Panc1 (cell line): ENCODE measurements around the gene CTCFL. TPM values are rescaled to one million over a fixed set of nuclear protein-coding genes. Genes with fewer than 3 reads are reported as not detected.

Source experiments
- ATAC-seq: fragments of 200-7000 bp; cut with Tn5 transposase; 2 replicates; pipeline ENCODE4 v1.9.1; 2020; ENCODE audit warnings: mild to moderate bottlenecking, moderate library complexity
- BruUV-seq: library from RNA; stranded (reverse); fragments of 400-500 nt; replicated peaks from 2 replicates; lab custom pipeline; 2021; lab: Mats Ljungman, UMichigan
- CTCF ChIA-PET: fragments of 300-600 bp; sonication (Branson Sonifier 250); formaldehyde crosslinking; loops from one replicate; lab custom pipeline; 2022; ENCODE audit warnings: antibody characterized with exemption; lab: Charles Lee
- POLR2A ChIA-PET: fragments of 300-600 bp; sonication (Branson Sonifier 250); formaldehyde crosslinking; loops from one replicate; lab custom pipeline; 2022; ENCODE audit warnings: antibody characterized with exemption; lab: Charles Lee
- DNase-seq: peaks from one replicate; pipeline ENCODE4 v3.0.0-alpha.2; 2010; ENCODE audit warnings: low read depth, low spot score
- H3K27ac ChIP-seq: 2 replicates; pipeline ENCODE4 v1.5.1; 2011; ENCODE audit warnings: mild to moderate bottlenecking, low read length, inconsistent platforms
- H3K27me3 ChIP-seq: fragments of 200-500 bp; sonication (Bioruptor generic); 2 replicates; pipeline ENCODE4 v1.6.0; 2014; ENCODE audit warnings: low read length, inconsistent platforms; ENCODE audit not compliant: control insufficient read depth, insufficient read depth
- H3K36me3 ChIP-seq: fragments of 200-500 bp; sonication (Bioruptor generic); 2 replicates; pipeline ENCODE4 v1.5.1; 2014; ENCODE audit warnings: inconsistent platforms, mild to moderate bottlenecking, low read length, moderate library complexity; ENCODE audit not compliant: control insufficient read depth, insufficient read depth
- H3K4me1 ChIP-seq: 2 replicates; pipeline ENCODE4 v1.5.1; 2011; ENCODE audit warnings: inconsistent platforms, mild to moderate bottlenecking, low read length, moderate library complexity; ENCODE audit not compliant: control insufficient read depth, insufficient read depth
- H3K4me3 ChIP-seq, 2 experiments: 2 replicates each; pipeline ENCODE4 v1.5.1; 2011 to 2012; ENCODE audit warnings: low read depth in 2 of 2, low read length in 2 of 2, mild to moderate bottlenecking in 2 of 2, inconsistent platforms in 1 of 2, moderate library complexity in 1 of 2
- H3K9me3 ChIP-seq: fragments of 200-500 bp; sonication (Bioruptor generic); 2 replicates; pipeline ENCODE4 v1.5.1; 2014; ENCODE audit warnings: low read depth, mild to moderate bottlenecking, inconsistent platforms, low read length, moderate library complexity; ENCODE audit not compliant: control insufficient read depth, insufficient read depth
- POLR2AphosphoS5 ChIP-seq: IDR thresholded peaks from 2 replicates; pipeline ENCODE4 v1.6.1; 2012; ENCODE audit warnings: mild to moderate bottlenecking, low read depth, low read length, moderate library complexity
- SIN3A ChIP-seq: IDR thresholded peaks from 2 replicates; pipeline ENCODE4 v1.6.1; 2012; ENCODE audit warnings: low read depth, mild to moderate bottlenecking, low read length, moderate library complexity, borderline replicate concordance; ENCODE audit not compliant: insufficient read depth
- TCF7L2 ChIP-seq: IDR thresholded peaks from 2 replicates; pipeline ENCODE4 v1.6.1; 2011; ENCODE audit warnings: mild to moderate bottlenecking, low read depth, low read length, inconsistent platforms
- in situ Hi-C: cut with HindIII; loops from 2 replicates; pipeline ENCODE4 v1.10.0; 2016; ENCODE audit warnings: low sequenced_read_pairs, low pct_unique_long_range_greater_than_20kb
- intact Hi-C: fragments of 100-400 bp; cut with micrococcal nuclease; formaldehyde crosslinking; loops from one replicate; pipeline ENCODE4 v1.10.0; 2022; ENCODE audit not compliant: unreplicated experiment
- total RNA-seq: library from RNA; stranded (reverse); gene quantifications from one replicate; pipeline ENCODE4 v1.2.1, GENCODE V29; 2021; ENCODE audit not compliant: unreplicated experiment
- TF ChIP-seq, protein P1 (sequence below), 2 experiments: IDR thresholded peaks; 2 replicates each; pipeline ENCODE4 v1.6.1; 2011 to 2012; ENCODE audit warnings: low read depth in 2 of 2, control low read depth in 1 of 2, low read length in 1 of 2, mild to moderate bottlenecking in 1 of 2, moderate library complexity in 1 of 2; ENCODE audit not compliant: insufficient read depth in 1 of 2
- TF ChIP-seq, protein P2 (sequence below): fragments of 450-650 bp; IDR thresholded peaks from 2 replicates; pipeline ENCODE4 v1.5.1; 2017; ENCODE audit warnings: mild to moderate bottlenecking

The CTCFL gene
- total RNA-seq, 1 experiment from 2014 or later: 0.05 TPM

DNA sequence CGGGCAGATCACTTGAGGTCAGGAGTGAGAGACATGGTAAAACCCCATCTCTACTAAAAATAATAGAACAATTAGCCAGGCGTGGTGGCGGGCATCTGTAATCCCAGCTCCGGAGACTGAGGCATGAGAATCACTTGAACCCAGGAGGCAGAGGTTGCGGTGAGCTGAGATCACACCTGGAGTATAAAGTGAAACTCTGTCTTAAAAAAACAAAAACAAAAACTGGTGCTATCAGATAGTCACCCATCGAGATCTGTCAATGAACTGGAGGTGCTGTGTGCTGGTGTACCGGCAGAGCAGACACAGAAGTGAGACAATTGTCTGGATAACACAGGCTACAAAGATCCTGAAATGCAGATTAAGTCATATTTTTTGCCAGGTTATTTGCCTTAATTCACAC, 24.7 kb downstream of the CTCFL start:
- Histone ChIP-seq H3K27me3 (no peaks in the 10 kb centered on the region), H3K4me3 (no peak overlapping the region), H3K9me3 (no peaks in the 10 kb centered on the region), H3K36me3 (no peaks in the 10 kb centered on the region), H3K4me1 (0 out of 2 replicates have a peak, but pooled peaks cover 5% of the 10 kb centered on the region), H3K27ac (no peak overlapping the region; the same call in 1 of the 2 replicates)
- CTCF ChIA-PET: interaction anchor here (0.7 kb wide), 2 partner anchors 102 to 461 kb away, joined by 3 to 7 read pairs; no protein-coding TSS in a partner anchor
- no TSS peak for BruUV-seq
- intact Hi-C loops (no loop called here), in situ Hi-C loops (no loop called here)
- DNase-seq (no peak), ATAC-seq (no peak)
- POLR2A ChIA-PET: no interaction called here
- TF ChIP-seq, protein P1, sequence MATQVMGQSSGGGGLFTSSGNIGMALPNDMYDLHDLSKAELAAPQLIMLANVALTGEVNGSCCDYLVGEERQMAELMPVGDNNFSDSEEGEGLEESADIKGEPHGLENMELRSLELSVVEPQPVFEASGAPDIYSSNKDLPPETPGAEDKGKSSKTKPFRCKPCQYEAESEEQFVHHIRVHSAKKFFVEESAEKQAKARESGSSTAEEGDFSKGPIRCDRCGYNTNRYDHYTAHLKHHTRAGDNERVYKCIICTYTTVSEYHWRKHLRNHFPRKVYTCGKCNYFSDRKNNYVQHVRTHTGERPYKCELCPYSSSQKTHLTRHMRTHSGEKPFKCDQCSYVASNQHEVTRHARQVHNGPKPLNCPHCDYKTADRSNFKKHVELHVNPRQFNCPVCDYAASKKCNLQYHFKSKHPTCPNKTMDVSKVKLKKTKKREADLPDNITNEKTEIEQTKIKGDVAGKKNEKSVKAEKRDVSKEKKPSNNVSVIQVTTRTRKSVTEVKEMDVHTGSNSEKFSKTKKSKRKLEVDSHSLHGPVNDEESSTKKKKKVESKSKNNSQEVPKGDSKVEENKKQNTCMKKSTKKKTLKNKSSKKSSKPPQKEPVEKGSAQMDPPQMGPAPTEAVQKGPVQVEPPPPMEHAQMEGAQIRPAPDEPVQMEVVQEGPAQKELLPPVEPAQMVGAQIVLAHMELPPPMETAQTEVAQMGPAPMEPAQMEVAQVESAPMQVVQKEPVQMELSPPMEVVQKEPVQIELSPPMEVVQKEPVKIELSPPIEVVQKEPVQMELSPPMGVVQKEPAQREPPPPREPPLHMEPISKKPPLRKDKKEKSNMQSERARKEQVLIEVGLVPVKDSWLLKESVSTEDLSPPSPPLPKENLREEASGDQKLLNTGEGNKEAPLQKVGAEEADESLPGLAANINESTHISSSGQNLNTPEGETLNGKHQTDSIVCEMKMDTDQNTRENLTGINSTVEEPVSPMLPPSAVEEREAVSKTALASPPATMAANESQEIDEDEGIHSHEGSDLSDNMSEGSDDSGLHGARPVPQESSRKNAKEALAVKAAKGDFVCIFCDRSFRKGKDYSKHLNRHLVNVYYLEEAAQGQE (IDR thresholded peaks at IDR 0.05; ENCODE audit: insufficient read depth in 1 of 2, low read depth in 2 of 2, low read length in 1 of 2): no peak
- TF ChIP-seq, protein P2, sequence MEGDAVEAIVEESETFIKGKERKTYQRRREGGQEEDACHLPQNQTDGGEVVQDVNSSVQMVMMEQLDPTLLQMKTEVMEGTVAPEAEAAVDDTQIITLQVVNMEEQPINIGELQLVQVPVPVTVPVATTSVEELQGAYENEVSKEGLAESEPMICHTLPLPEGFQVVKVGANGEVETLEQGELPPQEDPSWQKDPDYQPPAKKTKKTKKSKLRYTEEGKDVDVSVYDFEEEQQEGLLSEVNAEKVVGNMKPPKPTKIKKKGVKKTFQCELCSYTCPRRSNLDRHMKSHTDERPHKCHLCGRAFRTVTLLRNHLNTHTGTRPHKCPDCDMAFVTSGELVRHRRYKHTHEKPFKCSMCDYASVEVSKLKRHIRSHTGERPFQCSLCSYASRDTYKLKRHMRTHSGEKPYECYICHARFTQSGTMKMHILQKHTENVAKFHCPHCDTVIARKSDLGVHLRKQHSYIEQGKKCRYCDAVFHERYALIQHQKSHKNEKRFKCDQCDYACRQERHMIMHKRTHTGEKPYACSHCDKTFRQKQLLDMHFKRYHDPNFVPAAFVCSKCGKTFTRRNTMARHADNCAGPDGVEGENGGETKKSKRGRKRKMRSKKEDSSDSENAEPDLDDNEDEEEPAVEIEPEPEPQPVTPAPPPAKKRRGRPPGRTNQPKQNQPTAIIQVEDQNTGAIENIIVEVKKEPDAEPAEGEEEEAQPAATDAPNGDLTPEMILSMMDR: no peak
- TF ChIP-seq POLR2AphosphoS5 (no peak), TCF7L2 (no peak), SIN3A (no peak)

DNA sequence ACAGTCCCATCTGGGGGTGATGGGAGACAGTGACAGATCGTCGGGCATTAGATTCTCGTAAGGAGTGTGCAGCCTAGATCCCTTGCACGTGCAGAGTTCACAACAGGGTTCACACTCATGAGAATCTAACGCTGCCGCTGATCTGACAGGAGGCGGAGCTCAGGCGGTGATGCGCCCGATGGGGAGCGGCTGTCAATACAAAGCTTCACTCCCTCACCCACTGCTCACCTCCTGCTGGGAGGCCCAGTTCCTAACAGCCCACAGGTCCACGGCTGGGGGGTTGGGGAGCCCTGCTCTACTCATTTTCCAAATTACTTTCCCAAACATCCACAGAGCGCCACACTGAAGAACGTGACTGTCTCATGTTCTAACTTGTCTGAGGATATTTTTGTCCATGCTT, 25.3 kb downstream of the CTCFL start:
- BruUV-seq: no TSS peak
- Histone ChIP-seq H3K27me3 (no peaks in the 10 kb centered on the region), H3K4me1 (0 out of 2 replicates have a peak, but pooled peaks cover 9% of the 10 kb centered on the region), H3K27ac (no peak overlapping the region), H3K4me3 (no peak overlapping the region), H3K9me3 (no peaks in the 10 kb centered on the region), H3K36me3 (no peaks in the 10 kb centered on the region)
- in situ Hi-C loops (no loop called here), intact Hi-C loops (no loop called here)
- ChIA-PET POLR2A (interaction anchor here (0.7 kb wide), 1 partner anchor 70 kb away, joined by 12 read pairs; no protein-coding TSS in a partner anchor), CTCF (interaction anchor here (0.6 to 1.4 kb wide), 4 partner anchors 97 to 713 kb away, joined by 3 to 7 read pairs (median 4); no protein-coding TSS in a partner anchor)
- TF ChIP-seq SIN3A (no peak), TCF7L2 (no peak), POLR2AphosphoS5 (no peak)
- TF ChIP-seq, protein P2: no peak
- TF ChIP-seq, protein P1 (IDR thresholded peaks at IDR 0.05; ENCODE audit: insufficient read depth in 1 of 2, low read depth in 2 of 2, low read length in 1 of 2): no peak
- ATAC-seq (no peak), DNase-seq (no peak)
